ENCODE data around the gene SLC12A2. TPM values are rescaled to one million over a fixed set of nuclear protein-coding genes. Genes with fewer than 3 reads are reported as not detected.

SLC12A2 gene
- total RNA-seq, 2 donors from 2014 or later = 159 to 189 TPM

GRCh38 chr5:128228521-128228920 lies 145.0 kb downstream of the SLC12A2 start:
- no peak overlapping the region for H3K9ac ChIP-seq (ENCODE audit: low read depth in 2 of 2, low read length in 2 of 2)
- H3K27me3 ChIP-seq = no peaks in the 10 kb centered on the region
- no peaks in the 10 kb centered on the region for H3K4me1 ChIP-seq
- no peak for DNase-seq
- H3K9me3 ChIP-seq = no peaks in the 10 kb centered on the region
- no peaks in the 10 kb centered on the region for H3K36me3 ChIP-seq
- no peak overlapping the region for H3K27ac ChIP-seq
- TF ChIP-seq, protein P1, sequence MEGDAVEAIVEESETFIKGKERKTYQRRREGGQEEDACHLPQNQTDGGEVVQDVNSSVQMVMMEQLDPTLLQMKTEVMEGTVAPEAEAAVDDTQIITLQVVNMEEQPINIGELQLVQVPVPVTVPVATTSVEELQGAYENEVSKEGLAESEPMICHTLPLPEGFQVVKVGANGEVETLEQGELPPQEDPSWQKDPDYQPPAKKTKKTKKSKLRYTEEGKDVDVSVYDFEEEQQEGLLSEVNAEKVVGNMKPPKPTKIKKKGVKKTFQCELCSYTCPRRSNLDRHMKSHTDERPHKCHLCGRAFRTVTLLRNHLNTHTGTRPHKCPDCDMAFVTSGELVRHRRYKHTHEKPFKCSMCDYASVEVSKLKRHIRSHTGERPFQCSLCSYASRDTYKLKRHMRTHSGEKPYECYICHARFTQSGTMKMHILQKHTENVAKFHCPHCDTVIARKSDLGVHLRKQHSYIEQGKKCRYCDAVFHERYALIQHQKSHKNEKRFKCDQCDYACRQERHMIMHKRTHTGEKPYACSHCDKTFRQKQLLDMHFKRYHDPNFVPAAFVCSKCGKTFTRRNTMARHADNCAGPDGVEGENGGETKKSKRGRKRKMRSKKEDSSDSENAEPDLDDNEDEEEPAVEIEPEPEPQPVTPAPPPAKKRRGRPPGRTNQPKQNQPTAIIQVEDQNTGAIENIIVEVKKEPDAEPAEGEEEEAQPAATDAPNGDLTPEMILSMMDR (IDR thresholded peaks at IDR 0.05) = no peak
- intact Hi-C loops (cut with DNase I) = no loop called here
- no peak overlapping the region for H3K4me3 ChIP-seq

GRCh38 chr5:128234928-128235641 lies 151.5 kb downstream of the SLC12A2 start:
- Histone ChIP-seq H3K36me3 (no peaks in the 10 kb centered on the region), H3K4me3 (no peak overlapping the region), H3K4me1 (no peaks in the 10 kb centered on the region), H3K9ac (ENCODE audit: low read depth in 2 of 2, low read length in 2 of 2) (no peak overlapping the region), H3K9me3 (no peaks in the 10 kb centered on the region), H3K27ac (no peak overlapping the region), H3K27me3 (no peaks in the 10 kb centered on the region)
- DNase-seq = no peak
- TF ChIP-seq, protein P1 (IDR thresholded peaks at IDR 0.05) = no peak
- intact Hi-C loops (cut with DNase I) = no loop called here

GRCh38 chr5:128236334-128236733 lies 152.8 kb downstream of the SLC12A2 start:
- H3K4me1 ChIP-seq = no peaks in the 10 kb centered on the region
- intact Hi-C loops (cut with DNase I) = no loop called here

DNA sequence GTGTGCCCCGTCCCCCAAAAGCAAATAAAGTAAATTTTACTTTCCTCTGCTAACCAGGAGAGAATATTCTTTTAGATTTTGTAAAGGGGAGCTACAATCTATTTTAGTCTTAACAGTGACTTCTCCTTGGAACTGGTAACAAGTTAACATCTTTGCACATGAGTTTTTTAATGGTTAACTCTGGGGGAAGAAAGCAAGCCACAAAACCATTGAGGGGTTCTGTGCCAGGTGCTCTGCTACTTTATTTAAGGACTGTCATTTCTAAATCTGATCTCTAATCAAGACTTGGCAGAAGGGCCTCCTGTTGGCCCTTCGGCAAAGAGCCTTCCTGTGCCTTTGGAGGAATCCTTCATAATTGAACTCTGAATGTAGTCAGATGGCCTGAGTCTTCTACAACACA lies 153.4 kb downstream of the SLC12A2 start:
- H3K27ac ChIP-seq = no peak overlapping the region
- intact Hi-C loops (cut with DNase I) = no loop called here
- DNase-seq = no peak
- no peak overlapping the region for H3K4me3 ChIP-seq
- TF ChIP-seq, protein P1 (IDR thresholded peaks at IDR 0.05) = no peak
- no peaks in the 10 kb centered on the region for H3K36me3 ChIP-seq
- H3K27me3 ChIP-seq = no peaks in the 10 kb centered on the region
- H3K9ac ChIP-seq (ENCODE audit: low read depth in 2 of 2, low read length in 2 of 2) = no peak overlapping the region
- H3K9me3 ChIP-seq = no peaks in the 10 kb centered on the region
- no peaks in the 10 kb centered on the region for H3K4me1 ChIP-seq

More at GRCh38 chr5:128236334-128236733, 152.8 kb downstream of the SLC12A2 start:
- H3K9ac ChIP-seq (ENCODE audit: low read depth in 2 of 2, low read length in 2 of 2) = no peak overlapping the region
- no peaks in the 10 kb centered on the region for H3K9me3 ChIP-seq
- H3K36me3 ChIP-seq = no peaks in the 10 kb centered on the region
- no peak overlapping the region for H3K4me3 ChIP-seq
- DNase-seq = no peak
- no peak overlapping the region for H3K27ac ChIP-seq
- H3K27me3 ChIP-seq = no peaks in the 10 kb centered on the region
- TF ChIP-seq, protein P1 (IDR thresholded peaks at IDR 0.05) = no peak

- Histone ChIP-seq H3K9ac (ENCODE audit: low read depth in 2 of 2, low read length in 2 of 2) (no peak overlapping the region), H3K27me3 (no peaks in the 10 kb centered on the region), H3K4me3 (no peak overlapping the region), H3K36me3 (no peaks in the 10 kb centered on the region), H3K9me3 (no peaks in the 10 kb centered on the region), H3K27ac (no peak overlapping the region), H3K4me1 (no peaks in the 10 kb centered on the region)
- TF ChIP-seq, protein P1 (IDR thresholded peaks at IDR 0.05) = no peak
- no peak for DNase-seq
- intact Hi-C loops (cut with DNase I) = no loop called here
These were observed 154.0 kb downstream of the SLC12A2 start for GRCh38 chr5:128237546-128237945.
